Measurements from ENCODE around the gene ZNF853.
A peak's percentile ranks its signal among the peaks of the same experiment; 100 is the strongest.
"Not testable (repeated sequence)": the region's sequence is repeated elsewhere in the genome, so short reads cannot be mapped to it uniquely, and the experiment has no call there.

ZNF853 gene

DNA sequence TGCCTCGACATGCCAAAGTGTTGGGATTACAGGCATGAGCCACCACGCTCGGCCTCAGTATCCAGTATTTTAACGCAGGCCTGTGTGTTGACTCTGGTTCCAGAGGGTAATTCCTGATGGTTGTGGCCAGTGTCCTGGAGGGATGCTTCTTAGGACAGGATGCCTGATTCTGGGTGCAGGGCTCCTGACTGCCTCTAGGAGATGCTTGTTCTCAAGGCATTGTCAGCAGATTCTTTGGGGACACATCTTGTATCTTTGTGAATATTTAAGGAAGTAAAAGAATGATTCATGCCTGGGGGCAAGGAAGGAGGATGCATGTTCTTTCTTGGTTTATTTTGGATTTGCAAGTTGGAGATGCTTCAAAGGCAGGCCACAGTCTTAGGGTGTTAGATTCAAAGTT is 36.0 kb upstream of the ZNF853 start:
- Histone ChIP-seq H3K9me3 (ENCODE audit: low read length) (no peaks in the 10 kb centered on the region), H3K9ac (ENCODE audit: low read length) (no peak overlapping the region), H3K27me3 (ENCODE audit: control insufficient read depth in 1 of 2, insufficient read depth in 2 of 2, low read length in 2 of 2) (no peaks in the 10 kb centered on the region), H3K4me1 (ENCODE audit: insufficient read depth, low read length) (peaks cover 4% of the 10 kb centered on the region), H3K36me3 (ENCODE audit: insufficient read depth, low read length) (peaks cover 41% of the 10 kb centered on the region), H3K4me3 (ENCODE audit: low read depth in 1 of 2, low read length in 2 of 2) (no peak overlapping the region), H3K27ac (ENCODE audit: low read depth, low read length) (no peak overlapping the region)

DNA sequence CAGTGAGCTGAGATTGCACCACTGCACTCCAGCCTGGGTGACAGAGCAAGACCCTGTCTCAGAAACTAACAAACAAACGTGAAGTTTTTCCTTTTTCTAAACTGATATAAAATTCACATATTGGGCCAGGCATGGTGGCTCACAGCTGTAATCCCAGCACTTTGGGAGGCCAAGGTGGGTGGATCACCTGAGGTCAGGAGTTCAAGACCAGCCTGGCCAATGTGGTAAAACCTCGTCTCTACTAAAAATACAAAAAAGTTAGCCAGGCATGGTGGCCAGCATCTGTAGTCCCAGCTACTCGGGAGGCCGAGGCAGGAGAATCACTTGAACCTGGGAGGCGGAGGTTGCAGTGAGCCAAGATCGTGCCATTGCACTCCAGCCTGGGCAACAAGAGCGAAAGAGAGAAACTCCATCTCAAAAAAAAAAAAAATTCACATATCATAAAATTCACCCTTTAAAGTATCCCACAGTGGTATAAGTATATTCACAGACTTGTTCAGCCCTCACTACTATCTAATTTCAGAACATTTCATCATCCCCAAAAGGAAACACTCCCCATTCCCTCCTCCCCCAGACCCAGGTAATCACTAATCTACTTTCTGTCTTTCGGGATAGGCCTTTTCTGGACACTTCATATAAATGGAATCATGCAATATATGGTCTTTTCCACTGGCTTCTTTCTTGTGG is 29.5 kb upstream of the ZNF853 start:
- H3K4me1 ChIP-seq (ENCODE audit: insufficient read depth, low read length); H3K9ac ChIP-seq (ENCODE audit: low read length); H3K27me3 ChIP-seq (ENCODE audit: control insufficient read depth in 1 of 2, insufficient read depth in 2 of 2, low read length in 2 of 2); H3K27ac ChIP-seq (ENCODE audit: low read depth, low read length); H3K4me3 ChIP-seq (ENCODE audit: low read depth in 1 of 2, low read length in 2 of 2); H3K9me3 ChIP-seq (ENCODE audit: low read length): not testable (repeated sequence)
- peaks cover 51% of the 10 kb centered on the region for H3K36me3 ChIP-seq (ENCODE audit: insufficient read depth, low read length)

GRCh38 chr7:6588566-6588965 is 26.8 kb upstream of the ZNF853 start:
- Histone ChIP-seq H3K9me3 (ENCODE audit: low read length) (no peaks in the 10 kb centered on the region), H3K4me3 (ENCODE audit: low read depth in 1 of 2, low read length in 2 of 2) (no peak overlapping the region), H3K27me3 (ENCODE audit: control insufficient read depth in 1 of 2, insufficient read depth in 2 of 2, low read length in 2 of 2) (no peaks in the 10 kb centered on the region), H3K27ac (ENCODE audit: low read depth, low read length) (no peak overlapping the region), H3K36me3 (ENCODE audit: insufficient read depth, low read length) (peaks cover 38% of the 10 kb centered on the region), H3K4me1 (ENCODE audit: insufficient read depth, low read length) (peaks cover 8% of the 10 kb centered on the region), H3K9ac (ENCODE audit: low read length) (no peak overlapping the region)

GRCh38 chr7:6589151-6589828 is 26.1 kb upstream of the ZNF853 start:
- Histone ChIP-seq H3K36me3 (ENCODE audit: insufficient read depth, low read length) (peaks cover 38% of the 10 kb centered on the region), H3K9me3 (ENCODE audit: low read length) (no peaks in the 10 kb centered on the region), H3K27ac (ENCODE audit: low read depth, low read length) (peak overlapping the region; percentile 63), H3K9ac (ENCODE audit: low read length) (no peak overlapping the region), H3K4me1 (ENCODE audit: insufficient read depth, low read length) (peaks cover 8% of the 10 kb centered on the region), H3K27me3 (ENCODE audit: control insufficient read depth in 1 of 2, insufficient read depth in 2 of 2, low read length in 2 of 2) (no peaks in the 10 kb centered on the region), H3K4me3 (ENCODE audit: low read depth in 1 of 2, low read length in 2 of 2) (peak overlapping the region in 1 of 2 donors; percentile 7)

- Histone ChIP-seq H3K36me3 (ENCODE audit: insufficient read depth, low read length) (peaks cover 36% of the 10 kb centered on the region), H3K9me3 (ENCODE audit: low read length) (no peaks in the 10 kb centered on the region), H3K27me3 (ENCODE audit: control insufficient read depth in 1 of 2, insufficient read depth in 2 of 2, low read length in 2 of 2) (no peaks in the 10 kb centered on the region), H3K4me3 (ENCODE audit: low read depth in 1 of 2, low read length in 2 of 2) (peak within 1 kb of the TSS; percentile 80 to 81), H3K27ac (ENCODE audit: low read depth, low read length) (peak within 1 kb of the TSS; percentile 85), H3K9ac (ENCODE audit: low read length) (peak within 1 kb of the TSS; percentile 61), H3K4me1 (ENCODE audit: insufficient read depth, low read length) (peaks cover 8% of the 10 kb centered on the region)
Observed at GRCh38 chr7:6589829-6590644, 25.4 kb upstream of the ZNF853 start, which contains the start of gene INTS15. Gene INTS15, plus strand, starts transcription at chr7:6590021. Its CDS starts 263 bp downstream, at chr7:6590284.

- no peaks in the 10 kb centered on the region for H3K9me3 ChIP-seq (ENCODE audit: low read length)
- H3K9ac ChIP-seq (ENCODE audit: low read length) = peak overlapping the region; percentile 61
- H3K27ac ChIP-seq (ENCODE audit: low read depth, low read length) = peak overlapping the region; percentile 85
- H3K27me3 ChIP-seq (ENCODE audit: control insufficient read depth in 1 of 2, insufficient read depth in 2 of 2, low read length in 2 of 2) = no peaks in the 10 kb centered on the region
- peaks cover 8% of the 10 kb centered on the region for H3K4me1 ChIP-seq (ENCODE audit: insufficient read depth, low read length)
- H3K4me3 ChIP-seq (ENCODE audit: low read depth in 1 of 2, low read length in 2 of 2) = peak overlapping the region; percentile 80 to 81
- peaks cover 37% of the 10 kb centered on the region for H3K36me3 ChIP-seq (ENCODE audit: insufficient read depth, low read length)
Observed at GRCh38 chr7:6590645-6591110, 24.7 kb upstream of the ZNF853 start.

- no peak overlapping the region for H3K9ac ChIP-seq (ENCODE audit: low read length)
- H3K4me3 ChIP-seq (ENCODE audit: low read depth in 1 of 2, low read length in 2 of 2) = no peak overlapping the region
- peaks cover 57% of the 10 kb centered on the region for H3K36me3 ChIP-seq (ENCODE audit: insufficient read depth, low read length)
- no peaks in the 10 kb centered on the region for H3K27me3 ChIP-seq (ENCODE audit: control insufficient read depth in 1 of 2, insufficient read depth in 2 of 2, low read length in 2 of 2)
- H3K9me3 ChIP-seq (ENCODE audit: low read length) = no peaks in the 10 kb centered on the region
- no peaks in the 10 kb centered on the region for H3K4me1 ChIP-seq (ENCODE audit: insufficient read depth, low read length)
- H3K27ac ChIP-seq (ENCODE audit: low read depth, low read length) = no peak overlapping the region
Observed at GRCh38 chr7:6600093-6600492, 15.3 kb upstream of the ZNF853 start.

DNA sequence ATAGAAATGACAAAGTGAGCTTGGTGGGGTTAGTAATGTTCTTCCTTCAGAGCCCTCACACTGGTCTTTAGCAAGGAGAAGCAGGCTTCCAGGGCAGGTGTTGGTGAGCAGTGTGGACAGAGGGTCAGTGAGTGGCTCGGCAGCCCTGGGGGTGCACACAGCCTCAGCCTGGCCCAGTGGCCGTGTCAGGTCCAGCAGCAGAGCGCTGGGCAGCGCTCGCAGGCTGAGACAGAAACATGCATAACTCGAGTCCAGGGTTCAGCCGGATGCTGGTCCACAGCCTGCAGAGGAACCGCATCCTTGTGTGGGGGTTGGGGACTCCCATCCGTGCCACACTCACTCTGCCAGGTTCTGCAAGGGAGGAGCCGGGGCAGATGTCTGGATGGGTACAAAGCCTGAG is 11.0 kb upstream of the ZNF853 start:
- Histone ChIP-seq H3K27ac (ENCODE audit: low read depth, low read length) (no peak overlapping the region), H3K27me3 (ENCODE audit: control insufficient read depth in 1 of 2, insufficient read depth in 2 of 2, low read length in 2 of 2) (no peaks in the 10 kb centered on the region), H3K36me3 (ENCODE audit: insufficient read depth, low read length) (peaks cover 19% of the 10 kb centered on the region), H3K4me3 (ENCODE audit: low read depth in 1 of 2, low read length in 2 of 2) (no peak overlapping the region), H3K9ac (ENCODE audit: low read length) (no peak overlapping the region), H3K9me3 (ENCODE audit: low read length) (no peaks in the 10 kb centered on the region), H3K4me1 (ENCODE audit: insufficient read depth, low read length) (no peaks in the 10 kb centered on the region)

- H3K27ac ChIP-seq (ENCODE audit: low read depth, low read length) = no peak overlapping the region
- no peaks in the 10 kb centered on the region for H3K4me1 ChIP-seq (ENCODE audit: insufficient read depth, low read length)
- peaks cover 4% of the 10 kb centered on the region for H3K36me3 ChIP-seq (ENCODE audit: insufficient read depth, low read length)
- H3K27me3 ChIP-seq (ENCODE audit: control insufficient read depth in 1 of 2, insufficient read depth in 2 of 2, low read length in 2 of 2) = no peaks in the 10 kb centered on the region
- H3K9me3 ChIP-seq (ENCODE audit: low read length) = no peaks in the 10 kb centered on the region
- no peak overlapping the region for H3K9ac ChIP-seq (ENCODE audit: low read length)
- H3K4me3 ChIP-seq (ENCODE audit: low read depth in 1 of 2, low read length in 2 of 2) = no peak overlapping the region
Observed at GRCh38 chr7:6606866-6607583, 8.4 kb upstream of the ZNF853 start.

DNA sequence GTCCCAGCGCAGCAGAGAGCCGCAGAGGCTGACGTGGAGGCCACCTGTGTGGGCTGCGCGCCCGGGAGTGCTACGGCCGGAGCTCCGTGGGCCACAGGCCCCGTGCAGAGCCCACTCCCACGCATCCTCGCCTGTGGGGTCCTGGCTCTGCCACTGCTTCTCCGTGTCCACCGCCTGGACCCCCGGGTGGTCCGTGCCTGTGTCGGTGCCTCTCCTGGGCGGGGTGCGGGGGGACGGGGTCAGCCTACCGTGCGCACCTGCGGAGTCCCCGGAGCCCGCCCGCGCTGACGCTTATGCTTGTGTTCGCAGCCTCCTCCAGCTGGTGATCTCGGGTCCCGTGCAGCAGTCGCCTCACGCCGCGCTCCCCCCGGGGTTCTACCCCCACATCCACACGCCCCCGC is 7.8 kb upstream of the ZNF853 start:
- no peak overlapping the region for H3K27ac ChIP-seq (ENCODE audit: low read depth, low read length)
- H3K4me3 ChIP-seq (ENCODE audit: low read depth in 1 of 2, low read length in 2 of 2) = no peak overlapping the region
- no peaks in the 10 kb centered on the region for H3K36me3 ChIP-seq (ENCODE audit: insufficient read depth, low read length)
- no peaks in the 10 kb centered on the region for H3K27me3 ChIP-seq (ENCODE audit: control insufficient read depth in 1 of 2, insufficient read depth in 2 of 2, low read length in 2 of 2)
- H3K9ac ChIP-seq (ENCODE audit: low read length) = no peak overlapping the region
- no peaks in the 10 kb centered on the region for H3K4me1 ChIP-seq (ENCODE audit: insufficient read depth, low read length)
- no peaks in the 10 kb centered on the region for H3K9me3 ChIP-seq (ENCODE audit: low read length)

DNA sequence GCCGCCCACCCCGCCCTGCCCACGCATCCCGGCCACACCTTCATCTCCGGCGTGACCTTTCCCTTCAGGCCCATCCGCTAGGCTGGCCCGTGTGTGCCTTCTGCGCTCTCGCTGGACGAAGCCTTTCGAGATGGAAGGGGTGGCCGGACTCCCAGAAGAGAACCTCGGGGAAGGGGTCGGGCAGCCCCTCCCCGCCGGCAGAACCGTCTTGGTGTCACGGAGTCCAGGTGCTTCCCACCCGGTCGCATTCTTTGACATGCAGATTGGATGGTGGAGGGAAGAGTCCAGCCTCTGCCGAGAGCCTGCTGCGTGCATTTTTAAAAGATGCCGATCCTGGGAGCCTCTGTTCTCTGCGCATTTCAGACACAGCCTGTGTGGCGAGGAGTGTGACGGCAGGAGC is 7.3 kb upstream of the ZNF853 start:
- Histone ChIP-seq H3K9ac (ENCODE audit: low read length) (no peak overlapping the region), H3K4me3 (ENCODE audit: low read depth in 1 of 2, low read length in 2 of 2) (no peak overlapping the region), H3K4me1 (ENCODE audit: insufficient read depth, low read length) (no peaks in the 10 kb centered on the region), H3K27ac (ENCODE audit: low read depth, low read length) (no peak overlapping the region), H3K36me3 (ENCODE audit: insufficient read depth, low read length) (no peaks in the 10 kb centered on the region), H3K27me3 (ENCODE audit: control insufficient read depth in 1 of 2, insufficient read depth in 2 of 2, low read length in 2 of 2) (no peaks in the 10 kb centered on the region), H3K9me3 (ENCODE audit: low read length) (no peaks in the 10 kb centered on the region)

All from muscle layer of colon (tissue), 2 donors.